Right cardiac atrium (tissue), 5 donors: Measurements from ENCODE around the gene GBP1. TPM values are rescaled to one million over a fixed set of nuclear protein-coding genes. Genes with fewer than 3 reads are reported as not detected.
"Not testable (repeated sequence)": the region's sequence is repeated elsewhere in the genome, so short reads cannot be mapped to it uniquely, and the experiment has no call there.

Experiments
- ATAC-seq, 2 donors: fragments of 200-7000 bp; cut with Tn5 transposase; one replicate each; pipeline versions ENCODE4 v1.8.0 to v1.9.1; 2020; ENCODE audit warnings: moderate library complexity in 2 of 2, mild to moderate bottlenecking in 1 of 2
- DNase-seq, 3 donors: peaks; one replicate each; pipeline ENCODE4 v3.0.0-alpha.2; 2020
- H3K27ac ChIP-seq: one replicate; pipeline ENCODE4 v1.5.1; 2013; ENCODE audit warnings: mild to moderate bottlenecking, low read length, control low read depth, moderate library complexity
- H3K27me3 ChIP-seq: one replicate; pipeline ENCODE4 v1.6.1; 2013; ENCODE audit not compliant: control insufficient read depth, insufficient read depth
- H3K4me1 ChIP-seq: one replicate; pipeline ENCODE4 v1.6.1; 2013; ENCODE audit warnings: low read length; ENCODE audit not compliant: control insufficient read depth, insufficient read depth
- H3K4me3 ChIP-seq: one replicate; pipeline ENCODE4 v1.5.1; 2013; ENCODE audit warnings: low read length, control low read depth
- H3K9me3 ChIP-seq: one replicate; pipeline ENCODE4 v1.6.1; 2013; ENCODE audit warnings: low read length; ENCODE audit not compliant: control insufficient read depth
- WGBS: extraction: QIAGEN DNeasy Blood & Tissue Kit; methylation state at CpG from one replicate; pipeline ENCODE4 v1.1.7; 2013; 5-methylcytosine and 5-hydroxymethylcytosine counted together
- intact Hi-C, 4 donors: fragments of 100-400 bp; cut with DNase I; formaldehyde crosslinking; loops; one replicate each; pipeline versions ENCODE4 v1.11.0 to v1.14.0; 2022 to 2023
- polyA plus RNA-seq: library from polyadenylated mRNA; stranded (reverse); fragments of 200-250 nt; gene quantifications from one replicate; pipeline ENCODE4 v1.2.3, GENCODE V29; 2013
- total RNA-seq, 4 donors: library from RNA; stranded (reverse); fragmentation: NEBNext Ultra II Directional; extraction: Animal tissue kit (Norgen Biotek cat#: 25700); gene quantifications; one replicate each; pipeline ENCODE4 v1.2.1, GENCODE V29; 2021
- donor health status: healthy with polysubstance abuse.
- donor health status: DM: no; HTN: yes; CAD: no.
- donor health status: DM: no; HTN: no; CAD: no.
- donor health status: DM: no; HTN: yes; CAD: no; lungs with severe emphysema.
- donor health status: DM: yes; HTN: yes; CAD: no.

The GBP1 gene
- total and polyA plus RNA-seq, 5 donors: 6.2 to 11.6 (median 7.0) TPM

DNA sequence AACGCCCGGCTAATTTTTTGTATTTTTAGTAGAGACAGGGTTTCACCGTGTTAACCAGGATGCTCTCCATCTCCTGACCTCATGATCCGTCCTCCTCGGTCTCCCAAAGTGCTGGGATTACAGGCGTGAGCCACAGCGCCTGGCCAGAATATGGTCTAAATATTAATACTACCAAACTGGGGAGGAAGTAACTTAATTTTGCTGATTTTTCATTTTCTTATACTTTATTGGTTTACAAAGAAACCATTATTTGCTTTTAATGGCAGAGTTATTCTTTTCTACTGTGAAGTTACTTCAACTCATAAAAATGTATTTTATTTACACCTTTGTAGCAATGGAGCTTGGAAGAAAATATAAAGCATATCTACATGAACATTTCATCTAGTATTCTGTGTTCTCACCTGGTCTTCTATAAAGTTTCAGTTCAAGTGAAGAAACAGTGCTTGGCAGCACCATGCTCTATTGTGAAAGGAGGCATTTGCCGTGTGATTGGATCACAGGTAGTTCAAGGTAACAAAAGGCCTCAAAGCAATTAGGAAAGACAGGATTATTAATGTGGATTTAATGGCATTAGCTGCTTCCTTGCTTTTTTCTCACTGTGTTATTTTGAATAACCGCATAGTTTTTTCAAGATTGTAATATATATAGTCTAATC lies 13.6 kb downstream of the GBP1 start:
- WGBS: 91% methylated on average over 9 of the region's 9 CpGs
- DNase-seq (no peak), ATAC-seq (no peak)

DNA sequence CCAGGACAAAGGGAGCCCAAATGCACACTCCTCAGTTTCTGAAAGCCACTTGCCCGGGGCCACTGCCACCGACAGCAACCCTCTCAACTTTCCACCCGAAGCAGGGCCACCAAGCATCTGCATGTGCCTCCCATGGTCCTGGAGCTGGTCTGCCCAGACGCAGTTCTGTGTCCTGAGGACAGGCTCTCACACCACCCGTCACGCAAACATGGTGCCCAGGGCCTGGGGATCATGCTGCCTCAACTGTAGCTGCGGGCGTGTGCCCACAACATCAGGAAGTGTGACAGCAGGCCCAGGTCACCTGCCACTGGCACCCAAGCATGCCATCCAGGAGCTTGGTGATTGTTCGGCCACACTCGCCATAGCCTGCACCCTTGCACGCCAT lies 14.4 kb downstream of the GBP1 start:
- H3K4me1 ChIP-seq: no peaks in the 10 kb centered on the region
- H3K4me3 ChIP-seq: no peak overlapping the region
- no peaks in the 10 kb centered on the region for H3K27me3 ChIP-seq
- intact Hi-C loops: no loop called here
- DNase-seq: peak in 1 of 3 donors; percentile 38
- WGBS: 98% methylated on average over 11 of the region's 11 CpGs
- H3K27ac ChIP-seq: no peak overlapping the region
- H3K9me3 ChIP-seq: no peaks in the 10 kb centered on the region
- peak in 1 of 2 donors; percentile 38 for ATAC-seq

More for the DNA sequence above, 13.6 kb downstream of the GBP1 start:
- Histone ChIP-seq H3K4me1 (no peaks in the 10 kb centered on the region), H3K4me3 (no peak overlapping the region), H3K27ac (no peak overlapping the region), H3K9me3 (no peaks in the 10 kb centered on the region), H3K27me3 (no peaks in the 10 kb centered on the region)
- intact Hi-C loops: no loop called here

- H3K4me3 ChIP-seq, H3K27me3 ChIP-seq, H3K4me1 ChIP-seq, ATAC-seq, H3K27ac ChIP-seq, DNase-seq, H3K9me3 ChIP-seq, intact Hi-C loops: not testable (repeated sequence)
- 85% methylated on average over 9 of the region's 9 CpGs for WGBS
Measured at GRCh38 chr1:89049901-89050648, 14.9 kb downstream of the GBP1 start.

- ATAC-seq, intact Hi-C loops, H3K27ac ChIP-seq, H3K4me1 ChIP-seq, H3K4me3 ChIP-seq, H3K27me3 ChIP-seq, H3K9me3 ChIP-seq, DNase-seq: not testable (repeated sequence)
- WGBS: 64% methylated on average over 2 of the region's 4 CpGs
Measured at GRCh38 chr1:89049187-89049586, 15.8 kb downstream of the GBP1 start.

DNA sequence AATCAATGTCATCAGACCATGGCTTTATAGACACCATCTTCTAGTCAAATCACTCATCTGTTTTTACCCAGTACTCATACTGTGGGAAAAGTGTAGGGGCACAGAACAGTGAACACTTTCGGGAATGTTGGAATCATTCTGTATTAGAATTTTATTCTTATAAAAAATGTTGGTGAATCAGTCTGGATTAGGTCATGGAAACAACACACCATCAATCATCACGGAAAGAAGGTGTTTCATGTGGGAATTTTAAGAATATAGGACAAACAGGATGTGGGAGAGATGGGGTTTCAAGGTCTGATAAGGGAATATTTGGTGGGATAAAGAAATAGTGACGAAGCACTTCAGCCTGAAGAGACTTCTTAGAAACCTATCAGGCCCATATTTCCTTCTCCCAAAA lies 17.3 kb downstream of the GBP1 start:
- H3K27me3 ChIP-seq: no peaks in the 10 kb centered on the region
- H3K9me3 ChIP-seq: no peaks in the 10 kb centered on the region
- H3K4me1 ChIP-seq: no peaks in the 10 kb centered on the region
- WGBS: 57% methylated on average over 3 of the region's 3 CpGs
- no peak overlapping the region for H3K4me3 ChIP-seq
- intact Hi-C loops: no loop called here
- H3K27ac ChIP-seq: no peak overlapping the region
- ATAC-seq: no peak
- no peak for DNase-seq

DNA sequence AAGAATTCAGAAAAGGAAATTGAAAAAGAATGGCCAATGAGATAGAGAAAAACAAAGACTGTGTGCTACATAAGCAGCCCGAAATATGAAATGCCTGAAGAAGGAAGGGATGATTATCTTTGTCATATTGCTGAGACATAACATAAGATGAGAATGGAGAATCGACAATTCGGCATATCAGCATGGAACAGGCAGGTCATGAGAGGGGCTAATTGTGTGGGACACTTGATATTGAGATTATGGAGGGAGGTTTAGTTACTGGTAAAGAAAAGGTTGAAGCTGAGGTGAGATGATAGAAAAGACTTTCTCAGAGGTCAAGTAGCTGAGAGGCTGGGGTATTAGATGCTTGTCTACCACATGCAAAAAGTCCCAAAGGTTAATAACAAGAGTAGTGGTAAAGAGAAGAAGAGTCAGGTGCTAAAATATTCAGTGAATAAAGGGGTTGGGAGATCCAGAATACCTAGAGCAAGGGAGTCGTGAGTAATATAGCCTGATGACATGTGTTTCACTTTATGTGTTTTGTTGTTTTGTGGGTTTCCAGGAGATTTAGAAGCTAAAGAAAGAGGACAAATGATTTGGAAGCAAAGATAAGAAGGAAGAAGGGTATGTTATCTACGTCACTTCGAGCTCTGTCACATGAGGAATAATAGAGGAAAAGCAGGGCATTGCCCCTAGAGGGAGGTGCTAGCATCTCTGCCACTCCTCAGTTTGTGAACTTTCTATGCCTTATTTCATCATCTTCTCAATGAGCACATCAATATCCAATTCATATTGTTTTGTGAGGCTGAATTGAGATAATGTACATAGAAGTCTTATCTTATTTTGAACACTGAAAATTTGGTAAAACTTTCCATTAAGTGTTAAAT lies 18.5 kb downstream of the GBP1 start:
- H3K4me3 ChIP-seq, H3K27me3 ChIP-seq, H3K4me1 ChIP-seq, H3K9me3 ChIP-seq, H3K27ac ChIP-seq, DNase-seq, ATAC-seq, intact Hi-C loops: not testable (repeated sequence)
- WGBS: 81% methylated on average over 6 of the region's 6 CpGs

- Histone ChIP-seq H3K27ac (no peak overlapping the region), H3K4me3 (no peak overlapping the region), H3K27me3 (no peaks in the 10 kb centered on the region), H3K9me3 (no peaks in the 10 kb centered on the region), H3K4me1 (no peaks in the 10 kb centered on the region)
- ATAC-seq: peak in 1 of 2 donors; percentile 29
- DNase-seq: no peak
- WGBS: 57% methylated on average over 2 of the region's 2 CpGs
- intact Hi-C loops: no loop called here
Measured at GRCh38 chr1:89044970-89045721, 19.9 kb downstream of the GBP1 start.

DNA sequence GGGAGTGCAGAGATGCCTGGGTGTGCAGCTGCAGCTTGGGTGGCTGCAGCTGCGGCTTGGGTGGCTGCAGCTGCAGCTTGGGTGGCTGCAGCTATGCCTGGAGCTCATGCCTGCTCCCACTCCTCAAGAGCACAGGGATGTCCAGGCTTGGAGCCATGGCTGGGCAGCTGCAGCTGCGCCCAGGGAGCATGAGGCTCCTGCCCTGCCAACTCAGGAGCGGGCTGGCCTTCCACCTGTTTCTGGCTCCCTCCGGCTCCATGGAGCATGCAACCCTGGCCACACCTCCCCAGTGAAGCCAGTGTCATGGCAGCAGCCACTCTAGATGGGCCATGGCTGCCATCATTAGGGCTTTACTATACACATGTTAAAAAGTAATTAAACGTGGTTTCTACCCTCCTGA lies 21.1 kb downstream of the GBP1 start:
- no peak for ATAC-seq
- no peaks in the 10 kb centered on the region for H3K4me1 ChIP-seq
- intact Hi-C loops: no loop called here
- H3K4me3 ChIP-seq: no peak overlapping the region
- H3K9me3 ChIP-seq: no peaks in the 10 kb centered on the region
- WGBS: 84% methylated on average over 5 of the region's 5 CpGs
- H3K27ac ChIP-seq: no peak overlapping the region
- DNase-seq: peak in 1 of 3 donors; percentile 18
- no peaks in the 10 kb centered on the region for H3K27me3 ChIP-seq

DNA sequence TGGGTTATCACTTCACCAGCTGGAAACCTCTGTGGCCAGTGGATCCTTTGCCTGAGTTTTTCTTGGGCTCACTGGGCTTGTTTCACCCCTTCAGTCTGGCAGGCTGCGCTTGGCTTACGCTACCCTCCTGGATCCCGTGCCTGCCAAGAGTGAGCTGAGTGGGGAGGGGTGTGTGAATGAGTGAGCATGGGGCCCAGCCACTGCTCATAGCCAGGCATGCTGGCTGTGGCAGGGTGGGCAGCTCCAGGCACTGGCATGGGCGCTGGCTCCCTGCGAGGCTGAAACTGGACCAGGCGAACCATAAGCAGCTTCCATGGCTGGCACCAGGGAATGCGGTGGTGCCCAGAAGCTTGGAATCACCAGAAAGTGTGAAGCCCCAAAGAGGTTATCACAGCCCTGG lies 22.5 kb downstream of the GBP1 start:
- Histone ChIP-seq H3K9me3 (no peaks in the 10 kb centered on the region), H3K4me1 (no peaks in the 10 kb centered on the region), H3K4me3 (no peak overlapping the region), H3K27ac (no peak overlapping the region), H3K27me3 (no peaks in the 10 kb centered on the region)
- DNase-seq: peak in 1 of 3 donors; percentile 40
- WGBS: 96% methylated on average over 7 of the region's 7 CpGs
- intact Hi-C loops: no loop called here
- no peak for ATAC-seq

- Histone ChIP-seq H3K9me3 (no peaks in the 10 kb centered on the region), H3K27me3 (no peaks in the 10 kb centered on the region), H3K27ac (no peak overlapping the region), H3K4me3 (no peak overlapping the region), H3K4me1 (no peaks in the 10 kb centered on the region)
- ATAC-seq (no peak), DNase-seq (no peak)
- 93% methylated on average over 1 of the region's 1 CpG for whole genome bisulfite sequencing
- intact Hi-C loops: no loop called here
Measured at GRCh38 chr1:89041721-89042120, 23.3 kb downstream of the GBP1 start.
